HCT116 (cell line): ENCODE measurements around the gene SRRD. TPM values are rescaled to one million over a fixed set of nuclear protein-coding genes. Genes with fewer than 3 reads are reported as not detected.

Source experiments
- ATAC-seq: fragments of 200-7000 bp; cut with Tn5 transposase; 2 replicates; pipeline ENCODE4 v1.9.1; 2020; ENCODE audit warnings: mild to moderate bottlenecking, moderate library complexity
- BruUV-seq: library from RNA; stranded (reverse); fragments of 400-500 nt; replicated peaks from 2 replicates; lab custom pipeline; 2021; lab: Mats Ljungman, UMichigan
- CTCF ChIA-PET: fragments of 300-600 bp; sonication (Branson Sonifier 250); formaldehyde crosslinking; loops from one replicate; lab custom pipeline; 2021; ENCODE audit warnings: antibody characterized with exemption; lab: Charles Lee
- POLR2A ChIA-PET: fragments of 300-600, 350-600 bp; sonication (Branson Sonifier 250); formaldehyde crosslinking; loops from one replicate; lab custom pipeline; 2021; ENCODE audit warnings: antibody characterized with exemption; lab: Charles Lee
- RAD21 ChIA-PET, 2 experiments: fragments of 300-600 bp; sonication (Branson Sonifier 250); formaldehyde crosslinking; loops; one replicate each; lab custom pipeline; 2023; ENCODE audit warnings: low total read pairs in 2 of 2; ENCODE audit not compliant: uncharacterized antibody in 2 of 2, unreplicated experiment in 2 of 2, low non-redundant PET in 1 of 2; lab: Charles Lee
- DNase-seq: peaks from one replicate; pipeline ENCODE4 v3.0.0-alpha.2; 2010; ENCODE audit warnings: low read depth, low spot score
- H2AFZ ChIP-seq: fragments of 200-600 bp; shearing (Covaris generic), sonication (generic); 2 replicates; pipeline ENCODE4 v1.6.1; 2017; ENCODE audit warnings: low read depth, mixed run types, mixed read lengths, antibody characterized with exemption, low read length; ENCODE audit not compliant: poor library complexity, severe bottlenecking
- H3K27ac ChIP-seq: 2 replicates; pipeline ENCODE4 v1.5.1; 2012; ENCODE audit warnings: low read depth, low read length
- H3K27me3 ChIP-seq: fragments of 200-600 bp; sonication (generic); 2 replicates; pipeline ENCODE4 v1.6.1; 2016; ENCODE audit warnings: mixed run types, low read length, mixed read lengths; ENCODE audit not compliant: insufficient read depth
- H3K36me3 ChIP-seq, 2 experiments: fragments of 200-500 bp in 1 of 2; fragments of 200-600 bp in 1 of 2; sonication (Bioruptor generic) in 1 of 2; sonication (generic) in 1 of 2; 2 replicates each; pipeline versions ENCODE4 v1.5.1 to v1.6.1; 2014 to 2016; ENCODE audit warnings: low read length in 2 of 2, inconsistent platforms in 1 of 2, mixed read lengths in 1 of 2, mixed run types in 1 of 2; ENCODE audit not compliant: insufficient read depth in 2 of 2, control insufficient read depth in 1 of 2
- H3K4me1 ChIP-seq, 2 experiments: fragments of 200-600 bp in 1 of 2; sonication (generic) in 1 of 2; 2 replicates each; pipeline versions ENCODE4 v1.5.1 to v1.6.1; 2012 to 2017; ENCODE audit warnings: low read length in 2 of 2, inconsistent platforms in 1 of 2, mild to moderate bottlenecking in 1 of 2, mixed read lengths in 1 of 2, mixed run types in 1 of 2, moderate library complexity in 1 of 2; ENCODE audit not compliant: insufficient read depth in 2 of 2, control insufficient read depth in 1 of 2
- H3K4me2 ChIP-seq: fragments of 200-600 bp; sonication (generic); 2 replicates; pipeline ENCODE4 v1.6.1; 2017; ENCODE audit warnings: mixed run types, low read length, mixed read lengths
- H3K4me3 ChIP-seq, 2 experiments: fragments of 200-600 bp in 1 of 2; sonication (generic) in 1 of 2; replicated peaks in 1 of 2; 2 replicates each; pipeline ENCODE4 v1.5.1; 2011 to 2016; ENCODE audit warnings: low read length in 2 of 2, control low read depth in 1 of 2, low read depth in 1 of 2, mild to moderate bottlenecking in 1 of 2, mixed read lengths in 1 of 2, mixed run types in 1 of 2
- H3K79me2 ChIP-seq: fragments of 200-600 bp; sonication (generic); 2 replicates; pipeline ENCODE4 v1.6.1; 2017; ENCODE audit warnings: mild to moderate bottlenecking, mixed run types, low read length, moderate library complexity, mixed read lengths; ENCODE audit not compliant: insufficient read depth
- H3K9ac ChIP-seq: fragments of 200-600 bp; sonication (generic); 2 replicates; pipeline ENCODE4 v1.6.1; 2016; ENCODE audit warnings: low read length, mixed read lengths
- H3K9me2 ChIP-seq: fragments of 200-600 bp; sonication (generic), shearing (Covaris generic); 2 replicates; pipeline ENCODE4 v1.6.1; 2017; ENCODE audit warnings: mixed run types, mild to moderate bottlenecking, moderate library complexity; ENCODE audit not compliant: insufficient read depth
- H3K9me3 ChIP-seq, 2 experiments: fragments of 200-500 bp in 1 of 2; fragments of 200-600 bp in 1 of 2; sonication (Bioruptor generic) in 1 of 2; sonication (generic) in 1 of 2; 2 replicates each; pipeline ENCODE4 v1.6.1; 2014 to 2017; ENCODE audit warnings: low read length in 2 of 2, mixed read lengths in 2 of 2, inconsistent platforms in 1 of 2, low read depth in 1 of 2, mild to moderate bottlenecking in 1 of 2, mixed run types in 1 of 2, moderate library complexity in 1 of 2; ENCODE audit not compliant: control insufficient read depth in 1 of 2, insufficient read depth in 1 of 2
- H4K20me1 ChIP-seq: fragments of 200-600 bp; sonication (generic), shearing (Covaris generic); 2 replicates; pipeline ENCODE4 v1.6.1; 2017; ENCODE audit warnings: mixed run types, mild to moderate bottlenecking, moderate library complexity; ENCODE audit not compliant: insufficient read depth
- CBX3 ChIP-seq: IDR thresholded peaks from 2 replicates; pipeline ENCODE4 v1.6.1; 2012; ENCODE audit warnings: low read depth
- FOSL1 ChIP-seq: IDR thresholded peaks from 2 replicates; pipeline ENCODE4 v1.6.1; 2012; ENCODE audit warnings: low read depth
- JUND ChIP-seq: IDR thresholded peaks from 2 replicates; pipeline ENCODE4 v1.6.1; 2012
- MAX ChIP-seq: IDR thresholded peaks from 2 replicates; pipeline ENCODE4 v1.6.1; 2012
- POLR2A ChIP-seq: IDR thresholded peaks from 2 replicates; pipeline ENCODE4 v1.7.0; 2011; ENCODE audit warnings: borderline replicate concordance; ENCODE audit not compliant: insufficient read depth, insufficient read length; ENCODE audit errors: extremely low read depth
- POLR2AphosphoS5 ChIP-seq: IDR thresholded peaks from 2 replicates; pipeline ENCODE4 v1.6.1; 2011; ENCODE audit warnings: mild to moderate bottlenecking, low read depth, low read length, moderate library complexity
- SP1 ChIP-seq: IDR thresholded peaks from 2 replicates; pipeline ENCODE4 v1.6.1; 2012; ENCODE audit warnings: low read depth
- TCF7L2 ChIP-seq: IDR thresholded peaks from 2 replicates; pipeline ENCODE4 v1.7.0; 2011; ENCODE audit warnings: borderline replicate concordance, inconsistent platforms; ENCODE audit not compliant: insufficient read depth, insufficient read length; ENCODE audit errors: extremely low read depth
- ZFX ChIP-seq: fragments of 450-650 bp; IDR thresholded peaks from 2 replicates; pipeline ENCODE4 v1.6.1; 2017
- intact Hi-C: fragments of 100-400 bp; cut with micrococcal nuclease; formaldehyde crosslinking; loops from 2 replicates; pipeline ENCODE4 v1.10.0; 2022
- total RNA-seq: library from RNA; stranded (reverse); gene quantifications from one replicate; pipeline ENCODE4 v1.2.1, GENCODE V29; 2021; ENCODE audit not compliant: unreplicated experiment
- TF ChIP-seq, protein P1 (sequence below): IDR thresholded peaks from 2 replicates; pipeline ENCODE4 v1.6.1; 2012; ENCODE audit warnings: low read depth

The SRRD gene
- total RNA-seq, 1 experiment from 2014 or later = 30.4 TPM

DNA sequence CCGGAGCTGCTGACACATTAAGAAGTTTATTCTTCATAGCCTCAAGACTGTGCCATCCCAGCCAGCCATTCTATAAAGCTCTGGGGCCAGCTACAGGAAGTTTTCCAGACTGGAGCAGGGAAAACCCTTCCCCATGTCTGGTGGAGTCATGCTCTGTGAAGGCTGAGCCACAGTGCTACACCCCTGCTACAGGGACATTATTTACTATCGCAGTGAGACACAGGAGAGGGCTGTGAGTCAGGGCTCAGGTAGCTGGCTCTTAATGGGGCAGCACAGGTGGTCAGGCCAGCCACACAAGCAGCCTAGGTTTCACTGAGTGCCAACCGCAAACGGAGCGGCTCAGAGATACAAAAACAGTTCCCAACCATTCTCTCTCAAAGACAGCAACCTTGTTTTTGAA, 12.2 kb upstream of the SRRD start:
- Histone ChIP-seq H3K79me2 (no peaks in the 10 kb centered on the region), H3K36me3 (peaks cover 45 to 57% of the 10 kb centered on the region in 2 experiments), H3K4me3 (no peak overlapping the region), H3K9me2 (no peaks in the 10 kb centered on the region), H3K9me3 (no peaks in the 10 kb centered on the region), H3K27me3 (no peaks in the 10 kb centered on the region), H4K20me1 (no peaks in the 10 kb centered on the region), H3K4me2 (peak overlapping the region; percentile 33), H3K4me1 (peaks cover 0 to 18% of the 10 kb centered on the region in 2 experiments; a peak in 2 of 4 replicates), H3K9ac (no peak overlapping the region), H2AFZ (no peak overlapping the region), H3K27ac (peak overlapping the region; percentile 1; the same call in 1 of the 2 replicates)
- intact Hi-C loops = no loop called here
- peak; percentile 97 for ATAC-seq
- POLR2A ChIA-PET = no interaction called here
- CTCF ChIA-PET = interaction anchor here (0.8 kb wide), 1 partner anchor 11 kb away, joined by 3 read pairs; no protein-coding TSS in a partner anchor
- RAD21 ChIA-PET = no interaction called here
- no peak for TF ChIP-seq POLR2A
- TF ChIP-seq MAX = peak; percentile 40; the same call in 1 of the 2 replicates
- TF ChIP-seq POLR2AphosphoS5 = no peak
- TF ChIP-seq TCF7L2 = no peak
- TF ChIP-seq, protein P1, sequence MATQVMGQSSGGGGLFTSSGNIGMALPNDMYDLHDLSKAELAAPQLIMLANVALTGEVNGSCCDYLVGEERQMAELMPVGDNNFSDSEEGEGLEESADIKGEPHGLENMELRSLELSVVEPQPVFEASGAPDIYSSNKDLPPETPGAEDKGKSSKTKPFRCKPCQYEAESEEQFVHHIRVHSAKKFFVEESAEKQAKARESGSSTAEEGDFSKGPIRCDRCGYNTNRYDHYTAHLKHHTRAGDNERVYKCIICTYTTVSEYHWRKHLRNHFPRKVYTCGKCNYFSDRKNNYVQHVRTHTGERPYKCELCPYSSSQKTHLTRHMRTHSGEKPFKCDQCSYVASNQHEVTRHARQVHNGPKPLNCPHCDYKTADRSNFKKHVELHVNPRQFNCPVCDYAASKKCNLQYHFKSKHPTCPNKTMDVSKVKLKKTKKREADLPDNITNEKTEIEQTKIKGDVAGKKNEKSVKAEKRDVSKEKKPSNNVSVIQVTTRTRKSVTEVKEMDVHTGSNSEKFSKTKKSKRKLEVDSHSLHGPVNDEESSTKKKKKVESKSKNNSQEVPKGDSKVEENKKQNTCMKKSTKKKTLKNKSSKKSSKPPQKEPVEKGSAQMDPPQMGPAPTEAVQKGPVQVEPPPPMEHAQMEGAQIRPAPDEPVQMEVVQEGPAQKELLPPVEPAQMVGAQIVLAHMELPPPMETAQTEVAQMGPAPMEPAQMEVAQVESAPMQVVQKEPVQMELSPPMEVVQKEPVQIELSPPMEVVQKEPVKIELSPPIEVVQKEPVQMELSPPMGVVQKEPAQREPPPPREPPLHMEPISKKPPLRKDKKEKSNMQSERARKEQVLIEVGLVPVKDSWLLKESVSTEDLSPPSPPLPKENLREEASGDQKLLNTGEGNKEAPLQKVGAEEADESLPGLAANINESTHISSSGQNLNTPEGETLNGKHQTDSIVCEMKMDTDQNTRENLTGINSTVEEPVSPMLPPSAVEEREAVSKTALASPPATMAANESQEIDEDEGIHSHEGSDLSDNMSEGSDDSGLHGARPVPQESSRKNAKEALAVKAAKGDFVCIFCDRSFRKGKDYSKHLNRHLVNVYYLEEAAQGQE = no peak
- TF ChIP-seq FOSL1 = peak; percentile 44
- no peak for TF ChIP-seq ZFX
- TF ChIP-seq JUND = peak; percentile 62
- TF ChIP-seq SP1 = peak; percentile 25; the same call in 1 of the 2 replicates
- TF ChIP-seq CBX3 = no peak
- peak; percentile 47 for DNase-seq
- no TSS peak for BruUV-seq
